Vagina (tissue), 2 donors: ENCODE measurements around the gene CCDC85B.

ENCODE experiments used
- POLR2A ChIP-seq, 2 donors: fragments of 450-650 bp; IDR thresholded peaks; one replicate each; pipeline ENCODE4 v1.6.1; 2017; ENCODE audit warnings: antibody characterized with exemption in 2 of 2, mild to moderate bottlenecking in 2 of 2, moderate library complexity in 2 of 2
- POLR2AphosphoS5 ChIP-seq, 2 donors: sonication (generic); formaldehyde crosslinking; IDR thresholded peaks; one replicate each; pipeline ENCODE4 v1.9.0; 2017; ENCODE audit warnings: antibody characterized with exemption in 2 of 2, mild to moderate bottlenecking in 2 of 2, low read depth in 1 of 2; ENCODE audit not compliant: insufficient read depth in 1 of 2
- TF ChIP-seq, protein P1 (sequence below), 3 experiments: fragments of 450-650 bp in 2 of 3; fragments of 200-600 bp in 1 of 3; sonication (generic) in 1 of 3; IDR thresholded peaks; one replicate each; pipeline ENCODE4 v1.5.1; 2017 to 2019; ENCODE audit warnings: antibody characterized with exemption in 3 of 3, mild to moderate bottlenecking in 2 of 3, moderate library complexity in 2 of 3

DNA sequence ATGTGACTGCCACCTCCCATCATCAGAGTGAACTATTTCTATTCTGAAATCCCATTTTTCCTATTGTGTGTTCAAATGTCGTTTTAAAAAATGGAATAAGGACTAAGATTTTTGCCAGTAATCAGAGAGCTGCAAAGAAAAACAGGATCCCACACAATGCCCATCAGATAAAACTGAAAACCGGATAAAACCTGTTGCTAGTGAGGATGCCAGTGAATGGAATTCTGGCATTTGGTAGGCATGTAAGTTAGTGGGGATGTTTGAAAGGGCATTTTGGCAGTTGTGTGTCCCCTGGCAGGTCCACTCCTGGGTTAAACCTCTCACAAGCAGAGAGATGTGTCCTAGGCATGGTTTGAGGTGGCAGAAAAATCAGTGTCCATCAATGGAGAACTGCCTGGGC is 34.9 kb downstream of the CCDC85B start:
- TF ChIP-seq, protein P1, sequence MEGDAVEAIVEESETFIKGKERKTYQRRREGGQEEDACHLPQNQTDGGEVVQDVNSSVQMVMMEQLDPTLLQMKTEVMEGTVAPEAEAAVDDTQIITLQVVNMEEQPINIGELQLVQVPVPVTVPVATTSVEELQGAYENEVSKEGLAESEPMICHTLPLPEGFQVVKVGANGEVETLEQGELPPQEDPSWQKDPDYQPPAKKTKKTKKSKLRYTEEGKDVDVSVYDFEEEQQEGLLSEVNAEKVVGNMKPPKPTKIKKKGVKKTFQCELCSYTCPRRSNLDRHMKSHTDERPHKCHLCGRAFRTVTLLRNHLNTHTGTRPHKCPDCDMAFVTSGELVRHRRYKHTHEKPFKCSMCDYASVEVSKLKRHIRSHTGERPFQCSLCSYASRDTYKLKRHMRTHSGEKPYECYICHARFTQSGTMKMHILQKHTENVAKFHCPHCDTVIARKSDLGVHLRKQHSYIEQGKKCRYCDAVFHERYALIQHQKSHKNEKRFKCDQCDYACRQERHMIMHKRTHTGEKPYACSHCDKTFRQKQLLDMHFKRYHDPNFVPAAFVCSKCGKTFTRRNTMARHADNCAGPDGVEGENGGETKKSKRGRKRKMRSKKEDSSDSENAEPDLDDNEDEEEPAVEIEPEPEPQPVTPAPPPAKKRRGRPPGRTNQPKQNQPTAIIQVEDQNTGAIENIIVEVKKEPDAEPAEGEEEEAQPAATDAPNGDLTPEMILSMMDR (IDR thresholded peaks at IDR 0.05) = no peak
- TF ChIP-seq POLR2AphosphoS5 (IDR thresholded peaks at IDR 0.05; ENCODE audit: insufficient read depth in 1 of 2, low read depth in 1 of 2) = no peak
- no peak for TF ChIP-seq POLR2A (IDR thresholded peaks at IDR 0.05)
